Measurements from ENCODE around the gene PPP1R12B.
"Not testable (repeated sequence)": the region's sequence is repeated elsewhere in the genome, so short reads cannot be mapped to it uniquely, and the experiment has no call there.

The PPP1R12B gene

GRCh38 chr1:202456372-202457169, 108.1 kb downstream of the PPP1R12B start:
- not testable (repeated sequence) for DNase-seq

- DNase-seq: not testable (repeated sequence)
These were observed 110.2 kb downstream of the PPP1R12B start for GRCh38 chr1:202458651-202459050.

GRCh38 chr1:202459470-202460142, 111.1 kb downstream of the PPP1R12B start:
- not testable (repeated sequence) for DNase-seq

- not testable (repeated sequence) for DNase-seq
These were observed 111.6 kb downstream of the PPP1R12B start for GRCh38 chr1:202460143-202460495.

GRCh38 chr1:202462342-202463076, 114.0 kb downstream of the PPP1R12B start:
- peak; percentile 44 for DNase-seq

- peak; percentile 32 for DNase-seq
These were observed 115.7 kb downstream of the PPP1R12B start for GRCh38 chr1:202464153-202464742.

GRCh38 chr1:202465644-202466270, 117.3 kb downstream of the PPP1R12B start:
- not testable (repeated sequence) for DNase-seq

GRCh38 chr1:202466339-202466738, 117.8 kb downstream of the PPP1R12B start:
- DNase-seq: not testable (repeated sequence)

- not testable (repeated sequence) for DNase-seq
These were observed 118.9 kb downstream of the PPP1R12B start for GRCh38 chr1:202467381-202467780.

GRCh38 chr1:202468695-202469094, 120.2 kb downstream of the PPP1R12B start:
- peak; percentile 5 for DNase-seq

GRCh38 chr1:202469123-202469522, 120.6 kb downstream of the PPP1R12B start:
- DNase-seq: not testable (repeated sequence)

GRCh38 chr1:202471246-202471645, 122.7 kb downstream of the PPP1R12B start:
- no peak for DNase-seq

GRCh38 chr1:202472347-202473124, 124.0 kb downstream of the PPP1R12B start:
- not testable (repeated sequence) for DNase-seq

GRCh38 chr1:202473266-202474045, 125.0 kb downstream of the PPP1R12B start:
- not testable (repeated sequence) for DNase-seq

GRCh38 chr1:202479661-202480060, 131.2 kb downstream of the PPP1R12B start:
- DNase-seq: peak; percentile 19

GRCh38 chr1:202480640-202481039, 132.1 kb downstream of the PPP1R12B start:
- not testable (repeated sequence) for DNase-seq

- not testable (repeated sequence) for DNase-seq
These were observed 134.9 kb downstream of the PPP1R12B start for GRCh38 chr1:202483362-202483761.

- DNase-seq: peak; percentile 58
These were observed 135.5 kb downstream of the PPP1R12B start for GRCh38 chr1:202484032-202484431.

- not testable (repeated sequence) for DNase-seq
These were observed 136.3 kb downstream of the PPP1R12B start for GRCh38 chr1:202484820-202485219.

- DNase-seq: peak; percentile 75
These were observed 139.7 kb downstream of the PPP1R12B start for GRCh38 chr1:202488178-202488649.

- not testable (repeated sequence) for DNase-seq
These were observed 140.6 kb downstream of the PPP1R12B start for GRCh38 chr1:202489101-202489500.
